Hepatocyte (in vitro differentiated cells): ENCODE results near the gene PARP4.
"Not testable (repeated sequence)": the region's sequence is repeated elsewhere in the genome, so short reads cannot be mapped to it uniquely, and the experiment has no call there.

ENCODE experiments used
- CTCF ChIP-seq: fragments of 200-600 bp; sonication (generic); IDR thresholded peaks from 2 replicates; pipeline ENCODE4 v1.5.1; 2016; ENCODE audit warnings: antibody characterized with exemption, mild to moderate bottlenecking; ENCODE audit not compliant: poor library complexity
- EZH2 ChIP-seq: fragments of 200-600 bp; sonication (generic); IDR thresholded peaks from 2 replicates; pipeline ENCODE4 v1.6.1; 2016; ENCODE audit warnings: antibody characterized with exemption, mild to moderate bottlenecking, borderline replicate concordance

- TF ChIP-seq CTCF: not testable (repeated sequence)
- TF ChIP-seq EZH2: peak; percentile 78
Measured at GRCh38 chr13:24541476-24542352, 29.1 kb upstream of the PARP4 start.
